Stomach (tissue), 9 donors: ENCODE measurements around the gene RHBDL3. TPM values are rescaled to one million over a fixed set of nuclear protein-coding genes. Genes with fewer than 3 reads are reported as not detected.
A peak's percentile ranks its signal among the peaks of the same experiment; 100 is the strongest.

Source experiments
- DNase-seq, 2 donors: peaks; one replicate each; pipeline versions ENCODE4 v3.0.0 to v3.0.0-alpha.2; 2013 to 2019
- H3K27ac ChIP-seq, 5 donors: fragments of 200-600 bp in 4 of 5; sonication (generic) in 4 of 5; one replicate each; pipeline ENCODE4 v1.5.1; 2013 to 2019; ENCODE audit warnings: mild to moderate bottlenecking in 1 of 5, moderate library complexity in 1 of 5
- H3K27me3 ChIP-seq, 3 donors: fragments of 200-600 bp; sonication (generic); one replicate each; pipeline ENCODE4 v1.5.1; 2017 to 2019; ENCODE audit warnings: mixed run types in 1 of 3
- H3K36me3 ChIP-seq, 4 donors: fragments of 200-600 bp; sonication (generic); 1 replicate in 3 of 4; 2 replicates in 1 of 4; pipeline ENCODE4 v1.5.1; 2016 to 2019
- H3K4me1 ChIP-seq, 4 donors: fragments of 200-600 bp; sonication (generic); one replicate each; pipeline ENCODE4 v1.5.1; 2016 to 2019
- H3K4me3 ChIP-seq, 4 donors: fragments of 200-600 bp; sonication (generic) in 3 of 4; one replicate each; pipeline ENCODE4 v1.5.1; 2016 to 2019; ENCODE audit warnings: mild to moderate bottlenecking in 1 of 4
- H3K9me3 ChIP-seq, 4 donors: fragments of 200-600 bp; sonication (generic); one replicate each; pipeline ENCODE4 v1.5.1; 2016 to 2019
- EP300 ChIP-seq: sonication (generic); formaldehyde crosslinking; IDR thresholded peaks from one replicate; pipeline ENCODE4 v1.6.1; 2017; ENCODE audit warnings: antibody characterized with exemption
- POLR2A ChIP-seq, 4 donors: fragments of 450-650 bp; IDR thresholded peaks; one replicate each; pipeline ENCODE4 v1.6.1; 2016; ENCODE audit warnings: antibody characterized with exemption in 4 of 4, control low read depth in 2 of 4, mild to moderate bottlenecking in 1 of 4, moderate library complexity in 1 of 4
- POLR2AphosphoS5 ChIP-seq, 3 donors: sonication (generic); formaldehyde crosslinking; IDR thresholded peaks; one replicate each; pipeline ENCODE4 v1.6.1; 2016; ENCODE audit warnings: antibody characterized with exemption in 3 of 3
- WGBS, 5 donors: extraction: QIAGEN DNeasy Blood & Tissue Kit in 3 of 5; methylation state at CpG; one replicate each; pipeline versions ENCODE4 v1.1.5 to v1.1.7; 2013 to 2018; 5-methylcytosine and 5-hydroxymethylcytosine counted together
- intact Hi-C: fragments of 100-400 bp; cut with DNase I; formaldehyde crosslinking; loops from one replicate; pipeline ENCODE4 v1.15.1; 2023; ENCODE audit warnings: low total_unique reads
- polyA plus RNA-seq, 3 donors: library from polyadenylated mRNA; stranded (reverse); fragments of 200-250 nt; gene quantifications; one replicate each; pipeline ENCODE4 v1.2.3, GENCODE V29; 2013
- total RNA-seq, 5 donors: library from RNA; depleted of rRNA; stranded (reverse); fragments of >200 nt; gene quantifications; one replicate each; pipeline versions ENCODE4 v1.1.0 to v1.2.3, GENCODE V29; 2014 to 2016
- TF ChIP-seq, protein P1 (sequence below), 7 experiments: fragments of 450-650 bp in 4 of 7; fragments of 200-600 bp in 3 of 7; sonication (generic) in 3 of 7; IDR thresholded peaks; one replicate each; pipeline ENCODE4 v1.5.1; 2016 to 2019; ENCODE audit warnings: antibody characterized with exemption in 7 of 7, control low read depth in 2 of 7, mild to moderate bottlenecking in 1 of 7
- donor health status: healthy with polysubstance abuse.
- donor health status: Bipolar disorder and iron deficiency.
- donor health status: healthy.

Gene RHBDL3
- total and polyA plus RNA-seq, 8 donors = 0.31 to 15.2 (median 1.8) TPM; not detected in 2

DNA sequence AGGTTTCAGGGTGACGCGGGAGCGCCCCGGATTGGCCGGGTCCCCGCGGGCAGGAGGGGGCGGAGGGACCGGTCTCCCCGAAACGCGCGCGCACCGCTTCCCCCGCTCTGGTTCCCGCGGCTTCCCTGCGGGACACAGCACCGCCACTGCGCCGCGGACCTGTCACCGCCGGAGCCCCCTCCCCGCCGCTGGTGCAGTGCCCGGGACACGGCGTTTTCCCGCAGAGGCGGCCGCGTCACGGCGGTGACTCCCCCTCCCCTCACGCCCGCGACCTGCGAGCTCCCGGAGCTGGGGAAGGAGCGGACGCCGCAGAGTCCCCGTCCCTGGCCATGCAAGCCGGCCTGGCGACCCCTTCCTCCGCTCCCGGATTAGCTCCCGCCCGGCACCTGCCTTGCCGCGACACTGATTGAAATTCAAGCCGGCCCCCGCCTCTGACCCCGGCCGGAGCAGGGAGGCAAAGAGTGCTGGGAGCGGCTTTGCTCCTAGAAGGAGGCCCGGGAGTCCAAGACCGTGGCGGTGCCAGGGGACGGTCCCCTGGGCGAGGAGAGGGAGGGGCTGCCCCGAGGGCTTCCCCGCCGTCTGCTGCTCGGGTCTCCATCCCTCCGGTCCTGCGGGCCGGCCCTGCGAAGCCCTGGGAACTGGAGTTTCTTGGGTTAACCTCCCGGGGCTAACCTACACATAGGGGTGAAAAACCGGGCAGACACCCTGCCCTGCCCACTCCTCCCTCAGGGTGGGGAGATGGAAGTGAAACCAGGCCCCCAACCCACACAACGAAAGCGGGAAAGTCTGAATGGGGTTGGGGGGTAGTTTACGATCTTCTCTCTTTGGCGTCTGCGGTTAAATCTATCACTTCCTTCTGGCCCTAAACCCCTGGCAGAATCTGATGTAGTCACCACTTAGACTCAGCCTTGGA is 1.0 kb downstream of the RHBDL3 start:
- Histone ChIP-seq H3K27me3 (peaks cover 0 to 70% (median 41%) of the 10 kb centered on the region in 3 donors), H3K27ac (peak overlapping the region in 1 of 5 donors; percentile 78), H3K9me3 (no peaks in the 10 kb centered on the region), H3K4me3 (peak overlapping the region; percentile 61 to 85 (median 76)), H3K4me1 (peaks cover 18 to 36% (median 32%) of the 10 kb centered on the region in 4 donors), H3K36me3 (no peaks in the 10 kb centered on the region)
- TF ChIP-seq POLR2AphosphoS5 (IDR thresholded peaks at IDR 0.05) = no peak
- no peak for TF ChIP-seq POLR2A (IDR thresholded peaks at IDR 0.05)
- TF ChIP-seq, protein P1, sequence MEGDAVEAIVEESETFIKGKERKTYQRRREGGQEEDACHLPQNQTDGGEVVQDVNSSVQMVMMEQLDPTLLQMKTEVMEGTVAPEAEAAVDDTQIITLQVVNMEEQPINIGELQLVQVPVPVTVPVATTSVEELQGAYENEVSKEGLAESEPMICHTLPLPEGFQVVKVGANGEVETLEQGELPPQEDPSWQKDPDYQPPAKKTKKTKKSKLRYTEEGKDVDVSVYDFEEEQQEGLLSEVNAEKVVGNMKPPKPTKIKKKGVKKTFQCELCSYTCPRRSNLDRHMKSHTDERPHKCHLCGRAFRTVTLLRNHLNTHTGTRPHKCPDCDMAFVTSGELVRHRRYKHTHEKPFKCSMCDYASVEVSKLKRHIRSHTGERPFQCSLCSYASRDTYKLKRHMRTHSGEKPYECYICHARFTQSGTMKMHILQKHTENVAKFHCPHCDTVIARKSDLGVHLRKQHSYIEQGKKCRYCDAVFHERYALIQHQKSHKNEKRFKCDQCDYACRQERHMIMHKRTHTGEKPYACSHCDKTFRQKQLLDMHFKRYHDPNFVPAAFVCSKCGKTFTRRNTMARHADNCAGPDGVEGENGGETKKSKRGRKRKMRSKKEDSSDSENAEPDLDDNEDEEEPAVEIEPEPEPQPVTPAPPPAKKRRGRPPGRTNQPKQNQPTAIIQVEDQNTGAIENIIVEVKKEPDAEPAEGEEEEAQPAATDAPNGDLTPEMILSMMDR (IDR thresholded peaks at IDR 0.05) = no peak
- TF ChIP-seq EP300 = no peak
- intact Hi-C loops = no loop called here
- DNase-seq = peak in 1 of 2 donors; percentile 48
- 1 to 3% (median 2%) methylated on average over 19 to 77 of the region's 78 CpGs for WGBS, 5 donors

DNA sequence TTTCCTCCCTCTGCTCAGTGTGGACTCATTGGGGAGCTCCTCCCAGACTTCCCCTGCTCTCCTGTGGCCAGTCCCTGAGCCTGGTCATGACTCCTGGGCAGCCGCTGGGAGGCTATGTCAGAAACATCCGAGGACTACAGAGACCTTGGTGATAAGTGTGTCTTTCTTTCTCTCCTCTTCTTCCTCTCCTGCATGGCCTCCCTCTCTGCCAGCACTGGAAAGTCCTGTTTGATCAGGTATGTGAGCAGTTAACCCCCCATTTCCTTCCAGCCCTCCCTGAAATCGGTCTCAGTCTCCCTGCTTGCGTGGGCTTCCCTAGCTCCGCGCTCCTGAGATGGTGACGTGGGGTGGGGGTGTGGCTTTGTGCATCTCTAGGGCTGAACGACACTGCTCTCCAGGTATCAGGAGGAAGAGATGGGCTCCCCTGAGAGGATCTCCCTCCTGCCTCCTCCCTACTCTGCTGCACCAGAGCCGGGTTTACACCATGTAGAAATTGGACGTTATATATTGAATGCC is 2.1 kb downstream of the RHBDL3 start:
- H3K27me3 ChIP-seq = peaks cover 0 to 80% (median 45%) of the 10 kb centered on the region in 3 donors
- H3K4me3 ChIP-seq = no peak overlapping the region
- TF ChIP-seq EP300 (no peak), POLR2AphosphoS5 (IDR thresholded peaks at IDR 0.05) (no peak), POLR2A (IDR thresholded peaks at IDR 0.05) (no peak)
- TF ChIP-seq, protein P1 (IDR thresholded peaks at IDR 0.05) = no peak
- H3K9me3 ChIP-seq = no peaks in the 10 kb centered on the region
- H3K36me3 ChIP-seq = no peaks in the 10 kb centered on the region
- H3K4me1 ChIP-seq = peaks cover 18 to 31% (median 30%) of the 10 kb centered on the region in 4 donors
- 13 to 23% (median 19%) methylated on average over 10 of the region's 10 CpGs for WGBS, 5 donors
- no peak overlapping the region for H3K27ac ChIP-seq
- intact Hi-C loops = no loop called here
- DNase-seq = no peak

DNA sequence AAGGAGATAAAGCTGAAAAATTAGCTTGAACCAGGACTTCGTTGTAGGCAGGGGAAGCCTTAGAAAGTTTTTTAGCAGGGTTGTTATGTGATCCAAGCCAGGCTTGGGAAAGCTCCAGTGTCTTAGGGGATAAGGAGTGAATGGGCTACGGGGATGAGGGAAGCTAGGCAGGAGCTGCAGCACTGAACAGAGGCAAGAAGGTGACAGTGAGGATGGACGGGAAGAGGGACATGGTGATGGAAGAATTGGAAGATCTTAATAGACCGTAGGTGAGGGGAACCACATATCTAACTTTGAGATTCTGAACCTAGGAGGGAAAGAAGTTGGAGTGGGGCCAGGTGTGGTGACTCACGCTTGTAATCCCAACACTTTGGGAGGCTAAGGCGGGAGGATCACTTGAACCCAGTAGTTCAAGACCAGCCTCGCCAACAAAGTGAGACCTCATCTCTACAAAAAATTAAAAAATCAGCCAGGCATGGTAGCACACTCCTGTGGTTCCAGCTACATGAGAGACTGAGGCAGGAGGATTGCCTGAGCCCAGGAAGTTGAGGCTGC is 3.2 kb downstream of the RHBDL3 start:
- Histone ChIP-seq H3K36me3 (no peaks in the 10 kb centered on the region), H3K27me3 (peaks cover 0 to 81% (median 45%) of the 10 kb centered on the region in 3 donors), H3K4me1 (peaks cover 18 to 31% (median 30%) of the 10 kb centered on the region in 4 donors), H3K27ac (no peak overlapping the region), H3K4me3 (no peak overlapping the region), H3K9me3 (no peaks in the 10 kb centered on the region)
- WGBS, 5 donors = 73 to 81% (median 78%) methylated on average over 7 of the region's 7 CpGs
- no peak for DNase-seq
- intact Hi-C loops = no loop called here
- no peak for TF ChIP-seq POLR2AphosphoS5 (IDR thresholded peaks at IDR 0.05)
- TF ChIP-seq, protein P1 (IDR thresholded peaks at IDR 0.05) = no peak
- TF ChIP-seq POLR2A (IDR thresholded peaks at IDR 0.05) = no peak
- TF ChIP-seq EP300 = no peak

DNA sequence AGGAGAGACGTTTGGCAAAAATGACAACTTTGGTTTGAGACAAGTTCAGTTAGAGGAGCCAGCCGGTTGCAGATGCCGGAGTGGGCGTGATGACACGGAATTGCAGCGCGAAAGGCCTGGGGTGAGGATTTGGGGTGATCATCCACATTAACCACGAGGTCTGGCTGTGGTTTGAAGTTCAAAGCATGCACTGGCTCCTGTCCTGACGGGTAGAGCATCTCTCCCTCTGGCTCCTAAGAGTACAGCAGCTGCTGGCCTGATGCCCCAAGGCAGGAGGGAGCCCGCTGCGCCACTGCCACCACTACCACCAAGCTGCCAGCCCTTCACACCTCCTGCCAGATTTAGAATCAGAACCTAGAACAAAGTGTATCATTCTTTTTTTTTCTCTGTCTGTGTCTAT is 3.7 kb downstream of the RHBDL3 start:
- Histone ChIP-seq H3K27ac (no peak overlapping the region), H3K9me3 (no peaks in the 10 kb centered on the region), H3K4me1 (peaks cover 18 to 31% (median 30%) of the 10 kb centered on the region in 4 donors), H3K27me3 (peaks cover 0 to 81% (median 45%) of the 10 kb centered on the region in 3 donors), H3K36me3 (no peaks in the 10 kb centered on the region), H3K4me3 (no peak overlapping the region)
- no peak for DNase-seq
- intact Hi-C loops = no loop called here
- 63 to 74% (median 71%) methylated on average over 11 of the region's 11 CpGs for WGBS, 5 donors
- TF ChIP-seq EP300 (no peak), POLR2A (IDR thresholded peaks at IDR 0.05) (no peak), POLR2AphosphoS5 (IDR thresholded peaks at IDR 0.05) (no peak)
- TF ChIP-seq, protein P1 (IDR thresholded peaks at IDR 0.05) = no peak
